WI38 (cell line): ENCODE results near the gene LRCH3.

Experiments used
- H3K4me3 ChIP-seq: 2 replicates; pipeline ENCODE4 v1.5.1; 2011; ENCODE audit warnings: low read depth, mild to moderate bottlenecking, control low read depth, low read length
- CTCF ChIP-seq: IDR thresholded peaks from 2 replicates; pipeline ENCODE4 v1.5.1; 2012; ENCODE audit warnings: low read depth, mild to moderate bottlenecking, control low read depth, low read length

Gene LRCH3

DNA sequence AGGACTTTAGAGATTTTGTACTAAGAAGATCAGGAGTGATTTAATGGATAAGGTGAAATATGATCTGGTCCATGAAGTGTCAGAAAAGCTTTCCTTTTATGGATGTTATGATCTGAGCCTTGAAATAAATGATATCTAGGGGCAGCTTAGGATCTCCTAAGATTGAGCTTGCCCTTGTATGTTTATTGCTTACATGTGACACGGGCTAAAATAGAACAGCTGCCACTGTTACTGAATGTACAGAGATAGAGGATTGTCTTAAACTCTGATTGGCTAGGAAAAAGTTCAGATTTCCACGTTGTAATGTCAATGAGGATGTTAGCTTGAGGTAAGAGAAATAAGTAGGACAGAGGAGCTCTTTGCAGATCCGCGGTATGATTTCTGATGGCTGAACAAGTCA is 32.5 kb upstream of the LRCH3 start:
- H3K4me3 ChIP-seq: no peak overlapping the region
- TF ChIP-seq CTCF: no peak

GRCh38 chr3:197761784-197762183 is 29.3 kb upstream of the LRCH3 start:
- H3K4me3 ChIP-seq: no peak overlapping the region
- TF ChIP-seq CTCF: no peak

DNA sequence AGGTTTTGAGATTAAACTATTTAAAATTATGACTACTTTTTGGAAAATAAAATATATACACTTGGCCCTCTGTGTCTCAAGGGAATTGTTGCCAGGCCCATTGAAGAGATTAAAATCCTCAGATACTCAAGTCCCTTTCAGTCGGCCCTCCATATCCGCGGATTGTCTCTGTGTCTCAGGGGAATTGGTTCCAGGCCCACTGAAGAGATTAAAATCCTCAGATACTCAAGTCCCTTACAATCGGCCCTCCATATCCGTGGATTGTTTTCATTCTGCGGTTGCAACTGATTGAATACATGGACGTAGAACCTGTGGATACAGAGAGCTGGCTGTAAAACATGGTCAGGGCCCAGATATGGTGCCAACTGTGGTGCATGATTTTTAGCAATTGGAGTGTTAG is 15.7 kb upstream of the LRCH3 start:
- TF ChIP-seq CTCF: no peak
- H3K4me3 ChIP-seq: no peak overlapping the region

GRCh38 chr3:197782230-197782629 is 8.8 kb upstream of the LRCH3 start:
- no peak overlapping the region for H3K4me3 ChIP-seq
- TF ChIP-seq CTCF: no peak

DNA sequence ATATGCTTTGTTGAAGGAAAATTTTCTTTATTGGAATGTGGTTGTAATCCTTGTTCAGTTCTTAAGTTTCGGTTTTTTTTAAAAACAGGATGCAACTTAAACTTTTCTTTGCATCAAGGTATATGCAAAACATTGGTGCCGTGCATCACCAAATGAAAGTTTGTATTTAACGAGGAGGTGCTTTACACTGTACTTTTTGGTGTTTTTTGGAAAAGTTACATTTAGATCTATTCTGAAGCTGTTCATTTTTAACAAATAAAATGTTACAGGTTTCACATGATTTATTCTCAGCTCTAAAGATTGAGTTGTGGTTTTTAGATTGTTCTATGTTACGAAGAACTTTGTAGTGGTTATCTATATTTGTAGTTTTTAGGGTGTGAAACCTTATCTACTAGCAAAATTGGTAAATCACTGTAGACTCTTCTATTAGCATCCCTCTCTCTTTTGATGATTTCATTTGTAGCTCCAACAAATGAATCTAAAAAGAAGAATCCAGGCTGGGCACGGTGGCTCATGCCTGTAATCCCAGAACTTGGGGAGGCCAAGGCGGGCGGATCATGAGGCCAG is 7.0 kb upstream of the LRCH3 start:
- H3K4me3 ChIP-seq: no peak overlapping the region
- no peak for TF ChIP-seq CTCF

DNA sequence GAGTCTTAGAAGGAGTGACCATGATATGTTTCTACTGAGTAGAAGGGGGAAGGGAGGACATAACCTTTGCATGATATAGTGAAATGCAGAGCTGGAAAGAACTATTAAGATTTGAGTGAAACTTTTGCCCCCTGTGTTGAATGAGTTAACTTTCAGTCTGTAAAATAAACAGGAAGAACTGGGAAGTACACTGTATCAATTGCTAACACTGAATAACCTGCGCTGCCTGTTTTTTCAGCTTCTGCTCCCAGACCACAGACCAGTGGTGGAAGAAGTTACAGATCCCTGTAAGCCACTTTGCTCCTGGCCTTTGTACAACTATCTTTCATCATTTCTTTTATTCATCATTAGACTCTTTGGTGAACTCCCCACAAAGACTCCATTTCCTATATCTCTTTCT is 3.6 kb upstream of the LRCH3 start:
- no peak overlapping the region for H3K4me3 ChIP-seq
- TF ChIP-seq CTCF: no peak

DNA sequence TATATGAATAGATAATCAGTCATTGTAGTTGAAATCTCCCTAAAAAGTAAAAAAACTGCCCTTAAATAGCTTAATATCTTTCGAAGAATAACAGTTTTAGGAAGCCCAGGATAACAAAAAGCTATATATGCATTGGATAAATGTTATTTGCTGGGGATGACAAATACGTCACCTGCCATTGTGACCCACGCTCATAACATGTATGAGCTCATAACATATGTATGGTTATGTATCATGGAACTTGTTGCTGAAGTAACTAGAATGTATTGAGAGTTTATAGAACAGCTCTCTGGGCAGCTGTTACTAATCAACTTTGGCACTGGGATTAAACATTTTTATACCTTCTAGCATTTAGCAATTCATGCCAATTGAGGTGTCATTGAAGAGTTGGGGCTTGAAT is 1.7 kb upstream of the LRCH3 start:
- no peak for TF ChIP-seq CTCF

More for the DNA sequence above, 1.7 kb upstream of the LRCH3 start:
- H3K4me3 ChIP-seq: no peak overlapping the region
